ENCODE data around the gene DNASE1L3.

The DNASE1L3 gene

GRCh38 chr3:58184309-58184981 lies 26.3 kb downstream of the DNASE1L3 start:
- no peak overlapping the region for H3K4me3 ChIP-seq (ENCODE audit: low read depth, low read length)
- no peak for TF ChIP-seq CTCF (IDR thresholded peaks at IDR 0.05; ENCODE audit: control insufficient read depth, extremely low read depth, insufficient read depth)
- DNase-seq (ENCODE audit: low read depth) = no peak

- no peak overlapping the region for H3K4me3 ChIP-seq (ENCODE audit: low read depth, low read length)
- TF ChIP-seq CTCF (IDR thresholded peaks at IDR 0.05; ENCODE audit: control insufficient read depth, extremely low read depth, insufficient read depth) = no peak
- no peak for DNase-seq (ENCODE audit: low read depth)
These were observed 26.9 kb downstream of the DNASE1L3 start for GRCh38 chr3:58183891-58184290.

GRCh38 chr3:58183221-58183620 lies 27.6 kb downstream of the DNASE1L3 start:
- no peak overlapping the region for H3K4me3 ChIP-seq (ENCODE audit: low read depth, low read length)
- no peak for TF ChIP-seq CTCF (IDR thresholded peaks at IDR 0.05; ENCODE audit: control insufficient read depth, extremely low read depth, insufficient read depth)
- DNase-seq (ENCODE audit: low read depth) = no peak

- no peak for TF ChIP-seq CTCF (IDR thresholded peaks at IDR 0.05; ENCODE audit: control insufficient read depth, extremely low read depth, insufficient read depth)
- no peak overlapping the region for H3K4me3 ChIP-seq (ENCODE audit: low read depth, low read length)
- DNase-seq (ENCODE audit: low read depth) = no peak
These were observed 29.7 kb downstream of the DNASE1L3 start for GRCh38 chr3:58180940-58181587.

- no peak overlapping the region for H3K4me3 ChIP-seq (ENCODE audit: low read depth, low read length)
- no peak for DNase-seq (ENCODE audit: low read depth)
- TF ChIP-seq CTCF (IDR thresholded peaks at IDR 0.05; ENCODE audit: control insufficient read depth, extremely low read depth, insufficient read depth) = no peak
These were observed 30.5 kb downstream of the DNASE1L3 start for GRCh38 chr3:58180099-58180880.

- TF ChIP-seq CTCF (IDR thresholded peaks at IDR 0.05; ENCODE audit: control insufficient read depth, extremely low read depth, insufficient read depth) = no peak
- no peak for DNase-seq (ENCODE audit: low read depth)
These were observed 31.3 kb downstream of the DNASE1L3 start for GRCh38 chr3:58179235-58180098.

More at GRCh38 chr3:58179235-58180098, 31.3 kb downstream of the DNASE1L3 start:
- no peak overlapping the region for H3K4me3 ChIP-seq (ENCODE audit: low read depth, low read length)
